GM19395 (cell line): ENCODE measurements around the gene ARFGAP1.
"Not testable (repeated sequence)": the region's sequence is repeated elsewhere in the genome, so short reads cannot be mapped to it uniquely, and the experiment has no call there.

Source experiments
- ATAC-seq: cut with Tn5 transposase; IDR thresholded peaks from one replicate; pipeline ENCODE4 v1.9.1; 2021; ENCODE audit warnings: mild to moderate bottlenecking, moderate library complexity; ENCODE audit not compliant: unreplicated experiment

Gene ARFGAP1

GRCh38 chr20:63305933-63306672 is 33.5 kb downstream of the ARFGAP1 start:
- not testable (repeated sequence) for ATAC-seq

- no peak for ATAC-seq
Observed at GRCh38 chr20:63306673-63307537, 34.3 kb downstream of the ARFGAP1 start.

GRCh38 chr20:63307538-63308217 is 35.1 kb downstream of the ARFGAP1 start:
- ATAC-seq = no peak

- no peak for ATAC-seq
Observed at GRCh38 chr20:63308218-63308911, 35.8 kb downstream of the ARFGAP1 start.

GRCh38 chr20:63309261-63310071 is 36.9 kb downstream of the ARFGAP1 start:
- ATAC-seq = no peak

- ATAC-seq = no peak
Observed at GRCh38 chr20:63310265-63310991, 37.8 kb downstream of the ARFGAP1 start.

GRCh38 chr20:63311186-63311832 is 38.7 kb downstream of the ARFGAP1 start:
- no peak for ATAC-seq

GRCh38 chr20:63311833-63312243 is 39.2 kb downstream of the ARFGAP1 start:
- no peak for ATAC-seq

- ATAC-seq = no peak
Observed at GRCh38 chr20:63312273-63312672, 39.7 kb downstream of the ARFGAP1 start.

- ATAC-seq = no peak
Observed at GRCh38 chr20:63312690-63313348, 40.2 kb downstream of the ARFGAP1 start.

- no peak for ATAC-seq
Observed at GRCh38 chr20:63313349-63314014, 40.9 kb downstream of the ARFGAP1 start.

- ATAC-seq = no peak
Observed at GRCh38 chr20:63314015-63314471, 41.4 kb downstream of the ARFGAP1 start.

- no peak for ATAC-seq
Observed at GRCh38 chr20:63314566-63315239, 42.1 kb downstream of the ARFGAP1 start.

GRCh38 chr20:63315240-63315689 is 42.7 kb downstream of the ARFGAP1 start:
- ATAC-seq = no peak

GRCh38 chr20:63315731-63316491 is 43.3 kb downstream of the ARFGAP1 start:
- ATAC-seq = no peak

- ATAC-seq = no peak
Observed at GRCh38 chr20:63316502-63316921, 43.9 kb downstream of the ARFGAP1 start.
